Measurements from ENCODE around the gene TTPAL.
A peak's percentile ranks its signal among the peaks of the same experiment; 100 is the strongest.

The TTPAL gene

DNA sequence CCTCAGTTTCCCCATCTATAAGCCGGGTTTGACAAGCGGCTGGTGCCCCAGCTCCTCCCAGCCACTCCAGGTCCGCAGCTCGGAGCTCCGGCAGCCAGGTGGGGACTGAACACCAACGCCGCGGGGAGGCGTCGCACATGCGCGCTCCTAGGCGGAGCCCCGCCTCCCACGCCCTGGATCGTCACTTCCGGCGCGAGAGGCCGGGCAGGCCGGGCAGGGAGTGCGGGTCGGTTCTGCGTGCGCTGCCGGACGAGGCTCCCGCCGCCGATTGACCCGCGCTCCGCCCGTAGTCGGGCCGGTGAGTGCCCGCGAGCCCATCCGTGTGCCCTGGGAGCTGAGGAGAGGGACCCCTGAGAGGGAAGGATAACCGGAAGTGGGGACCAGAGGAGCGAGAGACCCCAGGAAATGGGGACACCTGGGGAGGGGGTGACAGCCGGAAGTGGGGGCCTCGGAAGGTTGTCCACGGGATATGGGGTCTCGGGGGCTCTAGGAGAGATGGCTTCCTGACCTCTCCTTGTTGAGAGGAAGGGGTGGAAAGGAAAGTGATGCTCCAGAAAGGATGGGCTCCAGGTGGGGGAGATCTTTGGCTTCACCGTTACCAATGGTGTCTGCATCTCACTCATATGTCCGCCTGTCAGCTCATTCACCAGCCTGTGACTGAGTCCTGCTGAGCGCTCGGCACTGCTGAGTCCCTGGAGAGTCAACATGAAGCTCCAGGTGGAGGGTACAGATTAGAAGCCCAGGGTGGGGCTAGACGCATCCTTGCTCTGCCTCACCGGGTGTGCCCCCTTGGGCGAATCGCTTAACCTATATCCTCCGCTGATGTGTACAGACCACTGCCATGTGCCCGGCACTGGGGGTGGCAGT, at the start of gene TTPAL:
TTPAL (plus strand) TSS at position 181 of the 867 bp plus-strand sequence. CDS start 4,126 bp downstream, outside the sequence.
- peak; percentile 88 to 90 for DNase-seq (ENCODE audit: low read depth in 2 of 2)

- DNase-seq (ENCODE audit: low read depth in 2 of 2) = no peak
Measured at GRCh38 chr20:44425923-44426322, 49.8 kb upstream of the TTPAL start.

DNA sequence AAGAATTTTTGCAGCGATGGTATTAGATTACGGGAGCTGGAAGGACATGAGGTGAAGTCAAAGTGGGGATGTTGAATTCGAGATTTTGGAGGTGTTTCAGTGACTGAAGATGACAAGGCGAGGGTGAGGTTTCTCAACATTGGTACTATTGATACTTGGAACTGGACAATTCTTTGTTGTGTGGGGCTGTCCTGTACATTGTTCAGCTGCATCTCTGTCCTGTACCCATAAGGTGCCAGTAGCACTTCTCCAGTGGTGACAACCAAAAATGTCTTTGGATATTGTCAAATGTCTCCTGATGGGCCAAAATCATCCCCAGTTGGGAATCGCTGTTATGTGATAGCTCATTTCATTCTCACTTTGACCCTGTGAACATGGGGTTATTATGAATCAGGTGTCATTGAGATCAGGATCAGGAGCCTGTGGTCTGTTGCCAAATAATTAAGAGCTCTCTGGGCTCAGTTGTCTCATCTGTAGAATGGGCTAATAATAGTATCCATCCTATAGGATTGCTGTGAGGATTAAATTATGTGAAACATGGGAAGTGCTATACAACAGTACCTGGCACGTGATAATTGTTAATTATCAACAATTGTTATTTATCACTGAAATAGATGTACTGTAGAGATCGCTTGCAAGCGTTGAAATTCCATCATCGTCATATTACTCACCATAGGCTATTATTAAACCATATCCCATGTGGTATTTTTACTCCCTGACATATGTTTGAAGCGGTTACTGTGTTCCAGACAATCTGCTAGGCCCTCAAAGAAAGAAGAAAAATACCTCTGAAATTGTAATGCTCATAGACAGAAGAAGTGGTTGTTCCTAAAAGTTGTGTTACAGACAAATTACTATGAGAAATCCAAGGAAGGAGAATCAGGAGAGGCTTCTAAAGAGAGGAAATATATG, 48.5 kb upstream of the TTPAL start:
- no peak for DNase-seq (ENCODE audit: low read depth in 2 of 2)

GRCh38 chr20:44427804-44428173, 47.9 kb upstream of the TTPAL start:
- no peak for DNase-seq (ENCODE audit: low read depth in 2 of 2)

- DNase-seq (ENCODE audit: low read depth in 2 of 2) = no peak
Measured at GRCh38 chr20:44428174-44429016, 47.3 kb upstream of the TTPAL start.

- no peak for DNase-seq (ENCODE audit: low read depth in 2 of 2)
Measured at GRCh38 chr20:44429017-44429339, 46.7 kb upstream of the TTPAL start.

DNA sequence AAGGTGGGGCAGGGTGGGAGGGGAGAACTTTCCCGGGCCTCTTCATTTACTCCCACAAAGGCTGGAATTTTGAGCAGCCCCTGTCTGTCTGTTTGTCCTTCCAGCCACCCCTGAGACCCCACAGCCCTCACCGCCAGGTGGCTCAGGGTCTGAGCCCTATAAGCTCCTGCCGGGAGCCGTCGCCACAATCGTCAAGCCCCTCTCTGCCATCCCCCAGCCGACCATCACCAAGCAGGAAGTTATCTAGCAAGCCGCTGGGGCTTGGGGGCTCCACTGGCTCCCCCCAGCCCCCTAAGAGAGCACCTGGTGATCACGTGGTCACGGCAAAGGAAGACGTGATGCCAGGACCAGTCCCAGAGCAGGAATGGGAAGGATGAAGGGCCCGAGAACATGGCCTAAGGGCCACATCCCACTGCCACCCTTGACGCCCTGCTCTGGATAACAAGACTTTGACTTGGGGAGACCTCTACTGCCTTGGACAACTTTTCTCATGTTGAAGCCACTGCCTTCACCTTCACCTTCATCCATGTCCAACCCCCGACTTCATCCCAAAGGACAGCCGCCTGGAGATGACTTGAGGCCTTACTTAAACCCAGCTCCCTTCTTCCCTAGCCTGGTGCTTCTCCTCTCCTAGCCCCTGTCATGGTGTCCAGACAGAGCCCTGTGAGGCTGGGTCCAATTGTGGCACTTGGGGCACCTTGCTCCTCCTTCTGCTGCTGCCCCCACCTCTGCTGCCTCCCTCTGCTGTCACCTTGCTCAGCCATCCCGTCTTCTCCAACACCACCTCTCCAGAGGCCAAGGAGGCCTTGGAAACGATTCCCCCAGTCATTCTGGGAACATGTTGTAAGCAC, 46.0 kb upstream of the TTPAL start:
- DNase-seq (ENCODE audit: low read depth in 2 of 2) = no peak

DNA sequence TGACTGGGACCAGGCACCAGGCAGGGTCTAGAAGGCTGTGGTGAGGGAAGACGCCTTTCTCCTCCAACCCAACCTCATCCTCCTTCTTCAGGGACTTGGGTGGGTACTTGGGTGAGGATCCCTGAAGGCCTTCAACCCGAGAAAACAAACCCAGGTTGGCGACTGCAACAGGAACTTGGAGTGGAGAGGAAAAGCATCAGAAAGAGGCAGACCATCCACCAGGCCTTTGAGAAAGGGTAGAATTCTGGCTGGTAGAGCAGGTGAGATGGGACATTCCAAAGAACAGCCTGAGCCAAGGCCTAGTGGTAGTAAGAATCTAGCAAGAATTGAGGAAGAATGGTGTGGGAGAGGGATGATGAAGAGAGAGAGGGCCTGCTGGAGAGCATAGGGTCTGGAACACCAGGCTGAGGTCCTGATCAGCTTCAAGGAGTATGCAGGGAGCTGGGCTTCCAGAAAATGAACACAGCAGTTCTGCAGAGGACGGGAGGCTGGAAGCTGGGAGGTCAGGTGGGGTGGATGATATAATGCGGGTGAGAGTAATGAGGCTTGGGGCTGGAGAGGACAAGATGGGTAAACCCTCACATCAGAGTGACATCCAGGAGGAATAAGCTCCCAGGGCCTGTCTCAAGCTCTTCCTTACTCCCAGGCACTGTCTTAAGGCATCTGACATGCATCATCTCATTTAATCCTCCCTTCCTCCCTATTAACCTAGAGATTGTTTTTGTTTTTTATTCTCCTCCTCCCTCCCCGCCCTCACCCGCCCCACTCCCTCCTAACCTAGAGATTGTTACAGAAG, 45.2 kb upstream of the TTPAL start:
- DNase-seq (ENCODE audit: low read depth in 2 of 2) = no peak

GRCh38 chr20:44431118-44431501, 44.6 kb upstream of the TTPAL start:
- DNase-seq (ENCODE audit: low read depth in 2 of 2) = no peak

- DNase-seq (ENCODE audit: low read depth in 2 of 2) = no peak
Measured at GRCh38 chr20:44431502-44432234, 44.0 kb upstream of the TTPAL start.

- DNase-seq (ENCODE audit: low read depth in 2 of 2) = no peak
Measured at GRCh38 chr20:44432618-44433577, 42.8 kb upstream of the TTPAL start.

GRCh38 chr20:44433751-44434538, 41.7 kb upstream of the TTPAL start:
- no peak for DNase-seq (ENCODE audit: low read depth in 2 of 2)

DNA sequence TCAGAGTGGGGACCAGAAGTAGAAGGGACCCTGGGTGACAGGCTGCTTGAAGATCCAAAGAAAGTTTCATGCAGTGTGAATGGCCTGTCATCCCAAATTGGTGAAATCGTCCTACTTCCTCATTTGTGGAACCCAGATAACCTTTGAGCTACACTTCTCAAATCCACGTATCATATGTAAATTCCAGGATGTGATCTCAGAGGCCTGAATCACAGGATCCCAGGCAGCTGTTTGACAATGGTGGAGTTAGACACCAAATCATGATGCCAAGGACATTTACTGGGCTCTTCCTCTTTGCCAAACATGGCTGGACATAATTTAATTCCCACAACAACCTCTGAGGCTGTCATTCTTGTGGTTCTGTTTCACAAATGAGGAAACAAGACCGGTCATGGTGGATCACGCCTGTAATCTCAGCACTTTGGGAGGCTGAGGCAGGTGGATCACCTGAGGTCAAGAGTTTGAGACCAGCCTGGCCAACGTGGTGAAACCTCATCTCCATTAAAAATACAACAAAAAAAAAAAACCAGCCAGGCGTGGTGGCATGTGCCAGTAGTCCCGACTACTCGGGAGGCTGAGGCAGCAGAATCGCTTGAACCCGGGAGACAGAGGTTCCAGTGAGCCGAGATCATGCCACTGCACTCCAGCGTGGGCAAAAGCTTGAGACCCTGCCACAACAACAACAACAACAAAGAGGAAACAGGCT, 39.9 kb upstream of the TTPAL start:
- DNase-seq (ENCODE audit: low read depth in 2 of 2) = no peak

DNA sequence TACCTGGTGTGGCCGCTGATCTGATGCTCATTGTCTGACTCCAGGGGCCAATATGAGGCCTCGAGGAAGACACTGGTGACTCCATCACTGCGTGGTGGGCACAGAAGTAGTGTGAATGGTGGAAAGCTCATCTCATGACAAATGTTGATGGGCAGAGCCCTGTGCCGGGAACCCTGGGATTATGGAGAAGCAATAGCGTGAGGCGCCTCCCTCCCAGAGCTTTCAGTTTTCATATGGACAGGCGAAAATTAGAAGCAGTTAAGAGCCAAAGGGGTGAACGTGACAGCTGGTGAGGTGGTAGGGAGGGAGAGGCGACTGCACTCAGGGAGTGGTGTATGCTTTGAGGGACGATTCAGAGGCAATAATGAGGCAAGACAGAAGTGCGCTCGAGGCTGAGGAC, 39.3 kb upstream of the TTPAL start:
- DNase-seq (ENCODE audit: low read depth in 2 of 2) = no peak

DNA sequence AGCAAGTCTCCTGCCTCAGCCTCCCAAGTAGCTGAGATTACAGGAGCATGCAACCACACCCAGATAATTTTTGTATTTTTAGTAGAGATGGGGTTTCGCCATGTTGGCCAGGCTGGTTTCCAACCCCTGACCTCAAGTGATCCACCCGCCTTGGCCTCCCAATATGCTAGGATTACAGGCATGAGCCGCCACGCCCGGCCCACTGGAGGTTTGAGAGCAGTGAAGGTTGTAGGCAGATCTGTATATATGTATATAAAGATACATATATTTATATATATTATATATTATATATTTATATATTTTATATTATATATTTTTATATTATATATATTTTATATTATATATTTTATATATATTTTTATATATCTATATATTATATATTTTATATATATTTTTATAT, 38.2 kb upstream of the TTPAL start:
- DNase-seq (ENCODE audit: low read depth in 2 of 2) = no peak

DNA sequence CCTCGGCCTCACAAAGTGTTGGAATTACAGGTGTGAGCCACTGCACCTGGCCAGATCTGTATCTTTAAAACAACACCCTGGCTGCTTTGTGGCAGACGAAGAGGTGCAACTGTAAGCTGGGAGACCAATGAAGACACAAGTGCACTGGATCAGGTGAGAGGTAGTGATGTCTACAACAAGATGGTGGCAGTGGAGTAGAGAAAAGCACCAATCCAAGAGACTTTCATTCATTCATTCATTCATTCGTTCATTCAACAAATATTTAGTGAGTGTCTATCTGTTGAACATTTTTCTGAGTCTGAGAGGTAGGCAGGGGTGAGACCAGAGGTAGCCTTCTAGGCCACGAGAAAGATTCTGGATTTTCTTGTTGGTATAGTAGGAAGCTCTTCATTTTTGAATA, 36.9 kb upstream of the TTPAL start:
- DNase-seq (ENCODE audit: low read depth in 2 of 2) = no peak

- DNase-seq (ENCODE audit: low read depth in 2 of 2) = no peak
Measured at GRCh38 chr20:44439318-44439717, 36.4 kb upstream of the TTPAL start.

All from stimulated activated CD8-positive, alpha-beta memory T cell treated with anti-CD3 and anti-CD28 coated beads, Interleukin-2, amount 100 ng/mL, for 48 hours (primary cell).